ENCODE results near the gene CHP2. TPM values are rescaled to one million over a fixed set of nuclear protein-coding genes. Genes with fewer than 3 reads are reported as not detected.

The CHP2 gene
- total and polyA plus RNA-seq, 2 donors (not counting 1 experiment from before 2014, with no cell fraction given): not detected

GRCh38 chr16:23739516-23739915, 15.3 kb upstream of the CHP2 start:
- no peaks in the 10 kb centered on the region for H3K9me3 ChIP-seq (ENCODE audit: control extremely low read depth in 1 of 3, control insufficient read depth in 2 of 3, insufficient read depth in 1 of 3, low read length in 2 of 3)
- intact Hi-C loops (cut with micrococcal nuclease): no loop called here
- H3K79me2 ChIP-seq (ENCODE audit: control insufficient read depth, insufficient read depth, low read length): no peaks in the 10 kb centered on the region
- no peaks in the 10 kb centered on the region for H4K20me1 ChIP-seq (ENCODE audit: control insufficient read depth, insufficient read depth, low read length, poor library complexity, severe bottlenecking)
- no peak overlapping the region for H3K4me2 ChIP-seq (replicated peaks; ENCODE audit: low read depth, low read length, poor library complexity, severe bottlenecking)
- H2AFZ ChIP-seq (ENCODE audit: insufficient read depth, low read depth, low read length, poor library complexity, severe bottlenecking): no peak overlapping the region
- no peak overlapping the region for H3K27ac ChIP-seq (ENCODE audit: low read length in 2 of 2)
- DNase-seq: no peak
- ChIA-PET POLR2A (interaction anchor here (0.7 kb wide), 1 partner anchor 1422 kb away, joined by 10 read pairs; no protein-coding TSS in a partner anchor), CTCF (interaction anchor here (0.6 to 1.7 kb wide), 4 partner anchors 10 to 951 kb away, joined by 3 to 5 read pairs (median 4); no protein-coding TSS in a partner anchor)
- no CpG with 5 or more reads among the region's 1 CpG for WGBS (ENCODE audit: insufficient coverage)
- Mint-ChIP-seq H3K27ac (no peak overlapping the region), H3K4me1 (peaks cover 7% of the 10 kb centered on the region), H3K9me3 (ENCODE audit: insufficient read depth) (no peaks in the 10 kb centered on the region), H3K4me3 (no peak overlapping the region), H3K27me3 (peaks cover 20% of the 10 kb centered on the region)
- no peak for ATAC-seq (ENCODE audit: low read depth)
- H3K4me3 ChIP-seq (ENCODE audit: control extremely low read depth in 1 of 5, extremely low read depth in 1 of 5, insufficient read depth in 1 of 5, low read depth in 2 of 5, low read length in 4 of 5): no peak overlapping the region
- no peak overlapping the region for H3K9ac ChIP-seq (ENCODE audit: low read length)
- no peaks in the 10 kb centered on the region for H3K36me3 ChIP-seq (replicated peaks in 1 of 2; ENCODE audit: control extremely low read depth in 1 of 2, control insufficient read depth in 1 of 2, extremely low read depth in 1 of 2, insufficient read depth in 2 of 2, low read length in 1 of 2)
- H3K4me1 ChIP-seq (ENCODE audit: control insufficient read depth in 2 of 2, insufficient read depth in 2 of 2, low read length in 2 of 2): peaks cover 3 to 5% of the 10 kb centered on the region in 2 donors
- H3K27me3 ChIP-seq (replicated peaks in 1 of 4; ENCODE audit: control extremely low read depth in 1 of 4, control insufficient read depth in 3 of 4, insufficient read depth in 4 of 4, low read length in 3 of 4): peaks cover 0 to 9% (median 1%) of the 10 kb centered on the region in 4 experiments
- TF ChIP-seq CTCF (IDR thresholded peaks at IDR 0.05) (no peak), EZH2 (IDR thresholded peaks at IDR 0.05; ENCODE audit: borderline replicate concordance, insufficient read depth, low read depth, low read length, poor library complexity, severe bottlenecking) (no peak)

GRCh38 chr16:23741675-23742303, 13.0 kb upstream of the CHP2 start:
- POLR2A ChIA-PET: interaction anchor here (0.7 kb wide), 1 partner anchor 63 kb away, joined by 3 read pairs; no protein-coding TSS in a partner anchor
- peaks cover 37% of the 10 kb centered on the region for H3K27me3 Mint-ChIP-seq
- no CpG with 5 or more reads among the region's 2 CpGs for WGBS (ENCODE audit: insufficient coverage)

More at GRCh38 chr16:23741675-23742303, 13.0 kb upstream of the CHP2 start:
- Histone ChIP-seq H3K4me1 (ENCODE audit: control insufficient read depth in 2 of 2, insufficient read depth in 2 of 2, low read length in 2 of 2) (no peaks in the 10 kb centered on the region), H3K9ac (ENCODE audit: low read length) (no peak overlapping the region), H3K36me3 (replicated peaks in 1 of 2; ENCODE audit: control extremely low read depth in 1 of 2, control insufficient read depth in 1 of 2, extremely low read depth in 1 of 2, insufficient read depth in 2 of 2, low read length in 1 of 2) (no peaks in the 10 kb centered on the region), H3K9me3 (ENCODE audit: control extremely low read depth in 1 of 3, control insufficient read depth in 2 of 3, insufficient read depth in 1 of 3, low read length in 2 of 3) (peaks cover 0 to 3% (median 0%) of the 10 kb centered on the region in 3 donors), H3K4me2 (replicated peaks; ENCODE audit: low read depth, low read length, poor library complexity, severe bottlenecking) (no peak overlapping the region), H2AFZ (ENCODE audit: insufficient read depth, low read depth, low read length, poor library complexity, severe bottlenecking) (no peak overlapping the region), H3K79me2 (ENCODE audit: control insufficient read depth, insufficient read depth, low read length) (no peaks in the 10 kb centered on the region), H3K27ac (ENCODE audit: low read length in 2 of 2) (no peak overlapping the region), H4K20me1 (ENCODE audit: control insufficient read depth, insufficient read depth, low read length, poor library complexity, severe bottlenecking) (no peaks in the 10 kb centered on the region), H3K4me3 (ENCODE audit: control extremely low read depth in 1 of 5, extremely low read depth in 1 of 5, insufficient read depth in 1 of 5, low read depth in 2 of 5, low read length in 4 of 5) (no peak overlapping the region), H3K27me3 (replicated peaks in 1 of 4; ENCODE audit: control extremely low read depth in 1 of 4, control insufficient read depth in 3 of 4, insufficient read depth in 4 of 4, low read length in 3 of 4) (peaks cover 0 to 9% (median 6%) of the 10 kb centered on the region in 4 experiments)
- no peak for DNase-seq
- no peak overlapping the region for H3K27ac Mint-ChIP-seq
- CTCF ChIA-PET: interaction anchor here (0.7 kb wide), 1 partner anchor 510 kb away, joined by 3 read pairs; no protein-coding TSS in a partner anchor
- H3K4me1 Mint-ChIP-seq: no peaks in the 10 kb centered on the region
- peaks cover 3% of the 10 kb centered on the region for H3K9me3 Mint-ChIP-seq (ENCODE audit: insufficient read depth)
- intact Hi-C loops (cut with micrococcal nuclease): no loop called here
- no peak for TF ChIP-seq EZH2 (IDR thresholded peaks at IDR 0.05; ENCODE audit: borderline replicate concordance, insufficient read depth, low read depth, low read length, poor library complexity, severe bottlenecking)
- no peak for TF ChIP-seq CTCF (IDR thresholded peaks at IDR 0.05)
- ATAC-seq (ENCODE audit: low read depth): no peak
- H3K4me3 Mint-ChIP-seq: no peak overlapping the region

Data from B cell (primary cell).